Measurements from ENCODE around the gene CCDC60. TPM values are rescaled to one million over a fixed set of nuclear protein-coding genes. Genes with fewer than 3 reads are reported as not detected.

CCDC60 gene
- polyA plus RNA-seq, 4 donors: 0.10 to 0.20 TPM; not detected in 2

Other genes with a start within 250 kb of the CCDC60 start
- gene HSPB8, start 155.8 kb upstream of the CCDC60 start, polyA plus RNA-seq (ENCODE audit: insufficient read length in 4 of 4): 10 to 100 TPM in 1 of 4 donors, 1 to 10 TPM in 3; 6.2 to 24.5 (median 7.2) TPM